Measurements from ENCODE around the gene MYADM. TPM values are rescaled to one million over a fixed set of nuclear protein-coding genes. Genes with fewer than 3 reads are reported as not detected.

Gene MYADM
- total and polyA plus RNA-seq, 2 donors (not counting 1 experiment from before 2014, with no cell fraction given), result 18.5 to 172 TPM

- CTCF ChIA-PET, result no interaction called here
- Mint-ChIP-seq H3K4me1 (peaks cover 7% of the 10 kb centered on the region), H3K27ac (no peak overlapping the region), H3K9me3 (ENCODE audit: insufficient read depth) (peaks cover 4% of the 10 kb centered on the region), H3K4me3 (no peak overlapping the region), H3K27me3 (peaks cover 45% of the 10 kb centered on the region)
- H3K27me3 ChIP-seq (replicated peaks in 1 of 4; ENCODE audit: control extremely low read depth in 1 of 4, control insufficient read depth in 3 of 4, insufficient read depth in 4 of 4, low read length in 3 of 4), result peaks cover 0 to 30% (median 13%) of the 10 kb centered on the region in 4 experiments
- DNase-seq (no peak), ATAC-seq (ENCODE audit: low read depth) (no peak)
- no peaks in the 10 kb centered on the region for H3K79me2 ChIP-seq (ENCODE audit: control insufficient read depth, insufficient read depth, low read length)
- intact Hi-C loops (cut with micrococcal nuclease), result no loop called here
- peaks cover 0 to 15% (median 0%) of the 10 kb centered on the region in 3 donors for H3K9me3 ChIP-seq (ENCODE audit: control extremely low read depth in 1 of 3, control insufficient read depth in 2 of 3, insufficient read depth in 1 of 3, low read length in 2 of 3)
- 62% methylated on average over 5 of the region's 8 CpGs for WGBS (ENCODE audit: insufficient coverage)
- no peak overlapping the region for H3K9ac ChIP-seq (ENCODE audit: low read length)
- POLR2A ChIA-PET, result no interaction called here
- no peak overlapping the region for H3K4me2 ChIP-seq (replicated peaks; ENCODE audit: low read depth, low read length, poor library complexity, severe bottlenecking)
- H2AFZ ChIP-seq (ENCODE audit: insufficient read depth, low read depth, low read length, poor library complexity, severe bottlenecking), result no peak overlapping the region
- no peak overlapping the region for H3K27ac ChIP-seq (ENCODE audit: low read length in 2 of 2)
- no peak overlapping the region for H3K4me3 ChIP-seq (ENCODE audit: control extremely low read depth in 1 of 5, extremely low read depth in 1 of 5, insufficient read depth in 1 of 5, low read depth in 2 of 5, low read length in 4 of 5)
- no peaks in the 10 kb centered on the region for H4K20me1 ChIP-seq (ENCODE audit: control insufficient read depth, insufficient read depth, low read length, poor library complexity, severe bottlenecking)
- H3K4me1 ChIP-seq (ENCODE audit: control insufficient read depth in 2 of 2, insufficient read depth in 2 of 2, low read length in 2 of 2), result peaks cover 0 to 2% of the 10 kb centered on the region in 2 donors
- TF ChIP-seq CTCF (IDR thresholded peaks at IDR 0.05) (no peak), EZH2 (IDR thresholded peaks at IDR 0.05; ENCODE audit: borderline replicate concordance, insufficient read depth, low read depth, low read length, poor library complexity, severe bottlenecking) (no peak)
- no peaks in the 10 kb centered on the region for H3K36me3 ChIP-seq (replicated peaks in 1 of 2; ENCODE audit: control extremely low read depth in 1 of 2, control insufficient read depth in 1 of 2, extremely low read depth in 1 of 2, insufficient read depth in 2 of 2, low read length in 1 of 2)
Measured at GRCh38 chr19:53915000-53915399, 47.3 kb downstream of the MYADM start.

GRCh38 chr19:53916004-53916403 lies 48.3 kb downstream of the MYADM start:
- peaks cover 0 to 20% (median 5%) of the 10 kb centered on the region in 4 experiments for H3K27me3 ChIP-seq (replicated peaks in 1 of 4; ENCODE audit: control extremely low read depth in 1 of 4, control insufficient read depth in 3 of 4, insufficient read depth in 4 of 4, low read length in 3 of 4)
- no peak overlapping the region for H3K9ac ChIP-seq (ENCODE audit: low read length)
- no peak overlapping the region for H3K27ac ChIP-seq (ENCODE audit: low read length in 2 of 2)
- intact Hi-C loops (cut with micrococcal nuclease), result no loop called here
- Mint-ChIP-seq H3K4me3 (no peak overlapping the region), H3K27me3 (peaks cover 37% of the 10 kb centered on the region), H3K4me1 (peaks cover 2% of the 10 kb centered on the region), H3K9me3 (ENCODE audit: insufficient read depth) (peaks cover 4% of the 10 kb centered on the region), H3K27ac (no peak overlapping the region)
- H3K9me3 ChIP-seq (ENCODE audit: control extremely low read depth in 1 of 3, control insufficient read depth in 2 of 3, insufficient read depth in 1 of 3, low read length in 2 of 3), result peaks cover 0 to 15% (median 0%) of the 10 kb centered on the region in 3 donors
- no peak for DNase-seq
- WGBS (ENCODE audit: insufficient coverage), result 100% methylated on average over 1 of the region's 6 CpGs
- H3K79me2 ChIP-seq (ENCODE audit: control insufficient read depth, insufficient read depth, low read length), result no peaks in the 10 kb centered on the region
- H3K36me3 ChIP-seq (replicated peaks in 1 of 2; ENCODE audit: control extremely low read depth in 1 of 2, control insufficient read depth in 1 of 2, extremely low read depth in 1 of 2, insufficient read depth in 2 of 2, low read length in 1 of 2), result no peaks in the 10 kb centered on the region
- no peak overlapping the region for H3K4me2 ChIP-seq (replicated peaks; ENCODE audit: low read depth, low read length, poor library complexity, severe bottlenecking)
- ATAC-seq (ENCODE audit: low read depth), result no peak
- POLR2A ChIA-PET, result no interaction called here
- no peak for TF ChIP-seq EZH2 (IDR thresholded peaks at IDR 0.05; ENCODE audit: borderline replicate concordance, insufficient read depth, low read depth, low read length, poor library complexity, severe bottlenecking)
- no peak for TF ChIP-seq CTCF (IDR thresholded peaks at IDR 0.05)
- no peak overlapping the region for H3K4me3 ChIP-seq (ENCODE audit: control extremely low read depth in 1 of 5, extremely low read depth in 1 of 5, insufficient read depth in 1 of 5, low read depth in 2 of 5, low read length in 4 of 5)
- no peaks in the 10 kb centered on the region for H3K4me1 ChIP-seq (ENCODE audit: control insufficient read depth in 2 of 2, insufficient read depth in 2 of 2, low read length in 2 of 2)
- CTCF ChIA-PET, result no interaction called here
- H4K20me1 ChIP-seq (ENCODE audit: control insufficient read depth, insufficient read depth, low read length, poor library complexity, severe bottlenecking), result no peaks in the 10 kb centered on the region
- no peak overlapping the region for H2AFZ ChIP-seq (ENCODE audit: insufficient read depth, low read depth, low read length, poor library complexity, severe bottlenecking)

Measured in B cell (primary cell).